ENCODE measurements around the gene SDK1. TPM values are rescaled to one million over a fixed set of nuclear protein-coding genes. Genes with fewer than 3 reads are reported as not detected.

Gene SDK1
- total and polyA plus RNA-seq, 12 donors, result 1.0 to 5.3 (median 3.2) TPM

DNA sequence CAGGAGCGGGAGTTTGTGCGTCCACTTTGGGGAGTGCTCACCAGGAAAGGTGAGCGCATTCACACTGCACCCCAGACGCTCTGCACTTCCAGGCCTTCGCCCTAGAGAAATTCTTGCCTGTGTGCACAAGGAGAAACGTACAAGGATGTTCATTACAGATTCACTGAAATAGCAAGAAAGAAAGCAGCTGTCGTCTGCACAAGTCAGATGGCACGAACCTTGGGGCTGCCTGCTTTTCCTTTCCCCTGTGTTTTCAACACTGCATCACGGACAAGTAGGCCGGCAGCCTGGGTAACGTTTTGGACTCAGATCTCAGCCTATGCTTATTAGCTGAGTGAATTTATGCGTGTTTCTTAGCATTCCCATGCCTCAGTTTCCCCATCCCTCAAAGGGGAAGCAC lies 834.2 kb downstream of the SDK1 start:
- TF ChIP-seq, protein P1, sequence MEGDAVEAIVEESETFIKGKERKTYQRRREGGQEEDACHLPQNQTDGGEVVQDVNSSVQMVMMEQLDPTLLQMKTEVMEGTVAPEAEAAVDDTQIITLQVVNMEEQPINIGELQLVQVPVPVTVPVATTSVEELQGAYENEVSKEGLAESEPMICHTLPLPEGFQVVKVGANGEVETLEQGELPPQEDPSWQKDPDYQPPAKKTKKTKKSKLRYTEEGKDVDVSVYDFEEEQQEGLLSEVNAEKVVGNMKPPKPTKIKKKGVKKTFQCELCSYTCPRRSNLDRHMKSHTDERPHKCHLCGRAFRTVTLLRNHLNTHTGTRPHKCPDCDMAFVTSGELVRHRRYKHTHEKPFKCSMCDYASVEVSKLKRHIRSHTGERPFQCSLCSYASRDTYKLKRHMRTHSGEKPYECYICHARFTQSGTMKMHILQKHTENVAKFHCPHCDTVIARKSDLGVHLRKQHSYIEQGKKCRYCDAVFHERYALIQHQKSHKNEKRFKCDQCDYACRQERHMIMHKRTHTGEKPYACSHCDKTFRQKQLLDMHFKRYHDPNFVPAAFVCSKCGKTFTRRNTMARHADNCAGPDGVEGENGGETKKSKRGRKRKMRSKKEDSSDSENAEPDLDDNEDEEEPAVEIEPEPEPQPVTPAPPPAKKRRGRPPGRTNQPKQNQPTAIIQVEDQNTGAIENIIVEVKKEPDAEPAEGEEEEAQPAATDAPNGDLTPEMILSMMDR (IDR thresholded peaks at IDR 0.05), result no peak
- Histone ChIP-seq H3K27ac (no peak overlapping the region), H3K27me3 (no peaks in the 10 kb centered on the region), H3K4me3 (no peak overlapping the region), H3K9me3 (no peaks in the 10 kb centered on the region), H3K36me3 (no peaks in the 10 kb centered on the region), H3K4me1 (no peaks in the 10 kb centered on the region)
- WGBS, 2 donors, result 86 to 88% methylated on average over 12 of the region's 12 CpGs
- DNase-seq, result no peak
- no peak for ATAC-seq
- intact Hi-C loops (cut with DNase I), result no loop called here

DNA sequence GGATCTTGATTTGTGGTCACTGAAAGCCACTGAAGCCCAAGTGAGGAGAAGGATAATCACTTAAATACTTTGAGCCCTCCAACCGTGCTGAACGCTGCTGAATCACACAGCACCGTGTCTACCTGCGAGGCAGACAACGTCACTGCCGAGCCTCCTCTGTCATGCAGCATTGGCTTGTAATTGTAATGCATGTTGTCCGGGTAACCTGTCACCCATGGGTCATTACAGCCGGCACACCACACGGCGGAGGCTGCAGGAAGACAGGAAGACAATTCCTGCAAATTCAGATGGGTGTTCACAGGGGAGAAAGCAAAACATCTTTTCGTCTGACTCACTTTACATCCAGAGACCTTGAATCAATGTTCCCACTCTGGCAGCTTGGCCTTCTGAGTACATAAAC lies 835.0 kb downstream of the SDK1 start:
- no peak overlapping the region for H3K27ac ChIP-seq
- no peaks in the 10 kb centered on the region for H3K4me1 ChIP-seq
- no peaks in the 10 kb centered on the region for H3K36me3 ChIP-seq
- intact Hi-C loops (cut with DNase I), result no loop called here
- TF ChIP-seq, protein P1 (IDR thresholded peaks at IDR 0.05), result no peak
- no peak overlapping the region for H3K4me3 ChIP-seq
- no peak for DNase-seq
- WGBS, 2 donors, result 62 to 63% methylated on average over 11 of the region's 11 CpGs
- no peak for ATAC-seq
- no peaks in the 10 kb centered on the region for H3K27me3 ChIP-seq
- H3K9me3 ChIP-seq, result no peaks in the 10 kb centered on the region

DNA sequence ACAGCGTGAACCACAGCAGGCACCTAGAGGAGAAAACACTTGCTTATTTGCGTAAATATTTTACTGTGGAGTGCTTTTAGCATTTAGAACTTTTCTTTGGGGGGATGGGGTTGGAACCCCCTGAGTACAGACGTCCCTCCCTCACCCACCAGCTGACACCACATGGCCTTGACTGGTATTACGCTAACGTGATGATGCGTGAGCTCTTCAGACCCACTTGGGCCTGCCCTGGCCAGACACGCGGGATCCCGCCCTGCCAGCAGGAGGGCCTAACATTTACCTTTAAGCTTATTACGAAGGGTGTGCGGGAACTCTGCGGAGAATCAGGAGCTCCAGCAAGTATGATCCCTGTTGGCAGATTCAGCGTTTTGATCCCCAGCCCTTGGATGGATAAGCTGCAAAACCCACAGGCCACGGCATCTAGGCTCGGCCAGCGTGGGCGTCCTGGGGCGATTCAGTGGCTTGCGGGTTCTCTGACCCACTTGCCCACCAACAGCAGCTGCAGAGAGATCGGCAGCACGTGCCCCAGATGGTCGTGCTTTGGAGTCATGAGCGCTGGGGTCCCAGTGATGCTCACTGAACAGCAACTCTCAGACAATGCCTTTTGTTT lies 835.6 kb downstream of the SDK1 start:
- Histone ChIP-seq H3K36me3 (no peaks in the 10 kb centered on the region), H3K4me1 (no peaks in the 10 kb centered on the region), H3K27ac (no peak overlapping the region), H3K9me3 (no peaks in the 10 kb centered on the region), H3K27me3 (no peaks in the 10 kb centered on the region), H3K4me3 (no peak overlapping the region)
- DNase-seq, result no peak
- ATAC-seq, result no peak
- 83 to 90% methylated on average over 23 of the region's 23 CpGs for WGBS, 2 donors
- TF ChIP-seq, protein P1 (IDR thresholded peaks at IDR 0.05), result no peak
- intact Hi-C loops (cut with DNase I), result no loop called here

DNA sequence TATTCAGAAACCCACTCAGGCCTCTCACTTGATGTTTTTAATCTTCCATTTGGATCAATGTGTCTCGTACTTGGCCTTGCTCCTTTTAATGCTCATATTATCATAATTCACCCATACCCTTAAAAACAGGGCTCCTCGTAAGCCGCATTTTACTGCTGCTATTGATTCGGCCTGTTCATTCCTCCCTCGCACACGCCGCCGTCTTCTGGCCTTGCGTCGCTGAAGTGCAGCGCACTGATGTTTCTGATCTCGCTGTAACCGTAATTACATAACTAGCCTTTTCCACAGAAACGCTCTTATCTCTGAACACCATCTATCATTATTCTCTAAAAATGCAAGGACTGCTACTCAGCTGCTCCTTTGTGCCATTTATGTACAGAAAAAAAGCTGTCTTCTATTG lies 836.5 kb downstream of the SDK1 start:
- WGBS, 2 donors, result 92 to 94% methylated on average over 14 of the region's 14 CpGs
- no peak overlapping the region for H3K27ac ChIP-seq
- H3K9me3 ChIP-seq, result no peaks in the 10 kb centered on the region
- no peaks in the 10 kb centered on the region for H3K36me3 ChIP-seq
- DNase-seq, result no peak
- H3K4me3 ChIP-seq, result no peak overlapping the region
- intact Hi-C loops (cut with DNase I), result no loop called here
- no peak for ATAC-seq
- TF ChIP-seq, protein P1 (IDR thresholded peaks at IDR 0.05), result no peak
- no peaks in the 10 kb centered on the region for H3K4me1 ChIP-seq
- peaks cover 0 to 4% (median 0%) of the 10 kb centered on the region in 7 donors for H3K27me3 ChIP-seq

All from heart right ventricle (tissue), 16 donors.